Sigmoid colon (tissue), 7 donors: ENCODE results near the gene MUSK. TPM values are rescaled to one million over a fixed set of nuclear protein-coding genes. Genes with fewer than 3 reads are reported as not detected.

Experiments
- DNase-seq: peaks from one replicate; pipeline ENCODE4 v3.0.0-alpha.2; 2019
- H3K27ac ChIP-seq, 4 donors: fragments of 200-600 bp; sonication (generic); one replicate each; pipeline ENCODE4 v1.5.1; 2016 to 2019; ENCODE audit warnings: mild to moderate bottlenecking in 1 of 4
- H3K27me3 ChIP-seq, 3 donors: fragments of 200-600 bp; sonication (generic); one replicate each; pipeline ENCODE4 v1.5.1; 2019; ENCODE audit warnings: mild to moderate bottlenecking in 1 of 3
- H3K36me3 ChIP-seq, 4 donors: fragments of 200-600 bp; sonication (generic); one replicate each; pipeline ENCODE4 v1.5.1; 2016 to 2019
- H3K4me1 ChIP-seq, 4 donors: fragments of 200-600 bp; sonication (generic); one replicate each; pipeline ENCODE4 v1.5.1; 2017 to 2019
- H3K4me3 ChIP-seq, 4 donors: fragments of 200-600 bp; sonication (generic); one replicate each; pipeline ENCODE4 v1.5.1; 2017 to 2019; ENCODE audit warnings: mild to moderate bottlenecking in 2 of 4, moderate library complexity in 1 of 4
- H3K9me3 ChIP-seq, 4 donors: fragments of 200-600 bp in 3 of 4; sonication (generic) in 3 of 4; one replicate each; pipeline versions ENCODE4 v1.5.1 to v1.6.1; 2013 to 2019
- CTCF ChIP-seq, 4 experiments: fragments of 450-650 bp in 3 of 4; fragments of 200-600 bp in 1 of 4; IDR thresholded peaks; one replicate each; pipeline ENCODE4 v1.5.1; 2016 to 2019; ENCODE audit warnings: antibody characterized with exemption in 4 of 4, mild to moderate bottlenecking in 3 of 4, moderate library complexity in 2 of 4
- EP300 ChIP-seq, 4 donors: sonication (generic); formaldehyde crosslinking; IDR thresholded peaks; one replicate each; pipeline ENCODE4 v1.6.1; 2017; ENCODE audit warnings: antibody characterized with exemption in 4 of 4
- POLR2A ChIP-seq, 2 donors: fragments of 450-650 bp; IDR thresholded peaks; one replicate each; pipeline ENCODE4 v1.6.1; 2016; ENCODE audit warnings: antibody characterized with exemption in 2 of 2, mild to moderate bottlenecking in 2 of 2, moderate library complexity in 2 of 2
- POLR2AphosphoS5 ChIP-seq, 4 donors: sonication (generic); formaldehyde crosslinking; IDR thresholded peaks; one replicate each; pipeline ENCODE4 v1.6.1; 2017; ENCODE audit warnings: antibody characterized with exemption in 4 of 4
- WGBS, 2 donors: extraction: QIAGEN DNeasy Blood & Tissue Kit; methylation state at CpG; one replicate each; pipeline ENCODE4 v1.1.7; 2013; 5-methylcytosine and 5-hydroxymethylcytosine counted together
- intact Hi-C: fragments of 100-400 bp; cut with DNase I; formaldehyde crosslinking; loops from one replicate; pipeline ENCODE4 v1.15.1; 2023
- polyA plus RNA-seq, 3 donors: library from polyadenylated mRNA; stranded (reverse); fragments of 200-250 nt; gene quantifications; one replicate each; pipeline ENCODE4 v1.2.3, GENCODE V29; 2013
- total RNA-seq, 4 donors: library from RNA; depleted of rRNA; stranded (reverse); fragments of >200 nt; gene quantifications; one replicate each; pipeline ENCODE4 v1.1.0, GENCODE V29; 2016
- donor health status: healthy with polysubstance abuse.
- donor health status: Bipolar disorder and iron deficiency.
- donor health status: healthy.

The MUSK gene
- total and polyA plus RNA-seq, 7 donors: 0.46 to 9.7 (median 2.3) TPM

DNA sequence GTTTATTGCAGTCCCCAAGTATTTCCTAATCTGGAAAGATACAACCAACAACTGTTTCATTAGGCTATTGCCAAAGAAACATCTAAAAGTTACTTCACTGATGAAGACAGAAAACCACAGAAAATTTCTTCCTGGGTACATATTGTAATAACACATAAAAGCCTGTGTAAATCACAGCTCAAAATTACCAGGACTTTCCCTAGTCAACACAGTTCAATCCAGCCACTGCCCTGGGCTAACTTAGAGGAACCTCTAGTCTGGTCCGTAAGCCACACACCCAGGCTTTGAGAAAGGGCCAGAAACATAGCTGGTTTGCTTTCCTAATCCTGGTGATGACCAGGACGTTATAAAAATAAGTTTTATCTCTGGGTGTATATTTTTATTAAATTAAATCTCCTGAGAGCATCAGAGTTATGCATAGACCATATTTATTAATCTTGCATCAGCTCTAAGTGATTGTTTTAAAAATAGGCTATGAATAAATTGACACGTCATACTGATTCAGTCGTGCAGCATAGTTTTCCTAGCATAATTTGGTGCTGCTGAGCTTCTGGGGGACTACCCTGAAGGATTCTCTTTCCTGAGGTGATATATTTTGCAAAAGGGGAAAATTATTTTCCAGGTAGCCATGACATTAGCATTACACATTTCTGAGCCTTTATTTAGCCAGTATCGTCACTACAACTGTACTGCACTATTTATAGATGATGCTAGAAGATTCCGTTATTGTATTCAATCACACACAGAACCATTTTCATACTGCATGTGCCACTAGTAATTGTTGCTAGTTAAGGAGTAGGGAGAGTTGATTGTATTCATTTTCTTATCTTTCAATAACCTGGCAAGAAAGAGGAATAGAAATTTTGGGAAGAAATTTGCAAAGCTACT, 12.6 kb upstream of the MUSK start:
- peak overlapping the region in 3 of 4 donors; percentile 13 to 57 (median 41) for H3K27ac ChIP-seq
- no peak for TF ChIP-seq CTCF (IDR thresholded peaks at IDR 0.05)
- TF ChIP-seq POLR2AphosphoS5 (IDR thresholded peaks at IDR 0.05): peak; percentile 10 to 57 (median 36)
- peaks cover 0 to 11% (median 6%) of the 10 kb centered on the region in 4 donors for H3K4me1 ChIP-seq
- 77 to 82% methylated on average over 6 of the region's 6 CpGs for WGBS, 2 donors
- no peak overlapping the region for H3K4me3 ChIP-seq
- intact Hi-C loops: loop anchor here (10.0 kb wide), 1 partner anchor 379 kb away; the partner anchor contains the start of gene LPAR1
- no peaks in the 10 kb centered on the region for H3K36me3 ChIP-seq
- peak; percentile 84 for DNase-seq
- no peaks in the 10 kb centered on the region for H3K27me3 ChIP-seq
- H3K9me3 ChIP-seq: no peaks in the 10 kb centered on the region

GRCh38 chr9:110659891-110660541, 8.6 kb upstream of the MUSK start:
- Histone ChIP-seq H3K9me3 (no peaks in the 10 kb centered on the region), H3K27me3 (no peaks in the 10 kb centered on the region), H3K4me3 (no peak overlapping the region), H3K36me3 (no peaks in the 10 kb centered on the region), H3K4me1 (no peaks in the 10 kb centered on the region), H3K27ac (no peak overlapping the region)
- 90% methylated on average over 2 of the region's 2 CpGs for WGBS, 2 donors
- intact Hi-C loops: loop anchor here (10.0 kb wide), 1 partner anchor 375 kb away; the partner anchor contains the start of gene LPAR1
- TF ChIP-seq CTCF (IDR thresholded peaks at IDR 0.05) (no peak), POLR2A (IDR thresholded peaks at IDR 0.05) (no peak), EP300 (IDR thresholded peaks at IDR 0.05) (no peak), POLR2AphosphoS5 (IDR thresholded peaks at IDR 0.05) (no peak)
- no peak for DNase-seq

- H3K36me3 ChIP-seq: no peaks in the 10 kb centered on the region
- intact Hi-C loops: no loop called here
- DNase-seq: no peak
- WGBS, 2 donors: 71 to 72% methylated on average over 5 of the region's 5 CpGs
- no peaks in the 10 kb centered on the region for H3K27me3 ChIP-seq
- no peaks in the 10 kb centered on the region for H3K9me3 ChIP-seq
- H3K4me1 ChIP-seq: peaks cover 0 to 15% (median 10%) of the 10 kb centered on the region in 4 donors
- peak overlapping the region in 3 of 4 donors; percentile 18 to 59 (median 39) for H3K27ac ChIP-seq
- no peak for TF ChIP-seq POLR2A (IDR thresholded peaks at IDR 0.05)
- TF ChIP-seq EP300 (IDR thresholded peaks at IDR 0.05): no peak
- no peak for TF ChIP-seq CTCF (IDR thresholded peaks at IDR 0.05)
- no peak for TF ChIP-seq POLR2AphosphoS5 (IDR thresholded peaks at IDR 0.05)
- H3K4me3 ChIP-seq: peak overlapping the region in 3 of 4 donors; percentile 9 to 30 (median 9)
Measured at GRCh38 chr9:110669433-110669832, 842 bp downstream of the MUSK start.

DNA sequence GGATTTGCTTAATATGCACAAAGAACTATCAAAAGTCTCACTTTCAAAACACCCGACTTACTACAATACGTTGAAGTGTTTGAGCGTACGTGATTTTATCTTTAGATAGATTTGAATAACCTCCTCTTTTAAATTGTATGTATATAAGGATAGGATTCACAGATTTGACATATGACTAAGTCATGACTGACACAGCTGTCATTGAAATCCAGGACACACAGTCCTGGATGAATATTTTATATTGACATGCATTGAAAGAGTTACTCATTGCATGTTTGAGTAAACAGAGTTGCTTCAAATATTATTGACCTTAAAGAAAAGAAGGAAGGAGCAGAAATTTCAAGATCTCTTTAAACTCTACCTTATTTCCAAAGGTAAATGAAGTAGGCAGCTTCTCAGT, 3.3 kb downstream of the MUSK start:
- Histone ChIP-seq H3K27me3 (no peaks in the 10 kb centered on the region), H3K4me3 (no peak overlapping the region), H3K27ac (no peak overlapping the region), H3K4me1 (peaks cover 0 to 15% (median 10%) of the 10 kb centered on the region in 4 donors), H3K9me3 (no peaks in the 10 kb centered on the region), H3K36me3 (no peaks in the 10 kb centered on the region)
- intact Hi-C loops: no loop called here
- no peak for DNase-seq
- 94 to 96% methylated on average over 4 of the region's 4 CpGs for WGBS, 2 donors
- TF ChIP-seq EP300 (IDR thresholded peaks at IDR 0.05) (no peak), POLR2A (IDR thresholded peaks at IDR 0.05) (no peak), POLR2AphosphoS5 (IDR thresholded peaks at IDR 0.05) (no peak), CTCF (IDR thresholded peaks at IDR 0.05) (no peak)
